ENCODE data around the gene KCNA1. TPM values are rescaled to one million over a fixed set of nuclear protein-coding genes. Genes with fewer than 3 reads are reported as not detected.

Gene KCNA1
- total RNA-seq, 1 donor from 2014 or later = 0.13 TPM

DNA sequence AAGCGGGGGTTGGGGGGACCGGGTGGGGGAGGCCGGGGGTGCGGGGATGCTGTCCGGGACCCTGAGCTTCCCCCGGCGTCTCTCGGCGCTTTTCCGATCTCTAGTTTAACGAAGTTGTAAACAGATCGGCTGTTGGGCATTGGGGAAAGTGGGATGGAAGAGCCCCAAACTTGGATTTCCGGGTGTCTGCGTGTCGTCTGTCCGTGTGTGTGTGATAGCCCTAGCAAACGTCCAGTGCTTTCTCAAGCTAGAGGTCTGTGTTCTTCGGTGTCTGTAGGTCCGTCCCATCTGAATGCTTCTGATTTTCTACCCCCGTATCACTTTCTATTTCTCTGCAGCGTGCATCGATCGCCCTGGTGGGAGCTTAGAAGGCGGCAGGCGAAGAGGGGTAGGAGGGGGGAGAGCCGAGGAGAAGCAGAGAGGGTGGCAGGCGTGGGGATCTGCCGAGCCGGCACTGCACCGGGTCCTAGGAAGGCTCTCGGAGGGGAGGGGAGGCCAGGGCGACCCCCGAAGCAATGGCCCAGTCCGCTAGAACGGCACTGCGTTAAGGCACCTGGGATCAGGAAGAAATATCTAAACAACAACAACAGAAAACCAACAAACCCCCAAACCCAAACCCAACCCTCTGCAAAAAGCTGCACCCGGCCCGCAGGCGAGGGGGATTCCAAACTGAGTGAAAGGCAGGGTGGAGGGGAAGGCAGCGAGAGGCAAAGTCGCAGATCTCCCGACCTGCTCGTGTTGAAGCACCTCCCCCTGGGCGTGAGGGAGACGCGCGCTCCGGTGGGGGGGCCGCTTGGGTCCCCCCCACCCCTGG lies 1.0 kb downstream of the KCNA1 start:
- DNase-seq (ENCODE audit: low read depth) = peak; percentile 5

DNA sequence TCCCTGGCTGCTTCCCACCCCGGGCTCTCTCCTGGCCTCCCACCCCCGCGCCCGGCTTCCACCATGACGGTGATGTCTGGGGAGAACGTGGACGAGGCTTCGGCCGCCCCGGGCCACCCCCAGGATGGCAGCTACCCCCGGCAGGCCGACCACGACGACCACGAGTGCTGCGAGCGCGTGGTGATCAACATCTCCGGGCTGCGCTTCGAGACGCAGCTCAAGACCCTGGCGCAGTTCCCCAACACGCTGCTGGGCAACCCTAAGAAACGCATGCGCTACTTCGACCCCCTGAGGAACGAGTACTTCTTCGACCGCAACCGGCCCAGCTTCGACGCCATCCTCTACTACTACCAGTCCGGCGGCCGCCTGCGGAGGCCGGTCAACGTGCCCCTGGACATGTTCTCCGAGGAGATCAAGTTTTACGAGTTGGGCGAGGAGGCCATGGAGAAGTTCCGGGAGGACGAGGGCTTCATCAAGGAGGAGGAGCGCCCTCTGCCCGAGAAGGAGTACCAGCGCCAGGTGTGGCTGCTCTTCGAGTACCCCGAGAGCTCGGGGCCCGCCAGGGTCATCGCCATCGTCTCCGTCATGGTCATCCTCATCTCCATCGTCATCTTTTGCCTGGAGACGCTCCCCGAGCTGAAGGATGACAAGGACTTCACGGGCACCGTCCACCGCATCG lies 1.8 kb downstream of the KCNA1 start:
- no peak for DNase-seq (ENCODE audit: low read depth)

DNA sequence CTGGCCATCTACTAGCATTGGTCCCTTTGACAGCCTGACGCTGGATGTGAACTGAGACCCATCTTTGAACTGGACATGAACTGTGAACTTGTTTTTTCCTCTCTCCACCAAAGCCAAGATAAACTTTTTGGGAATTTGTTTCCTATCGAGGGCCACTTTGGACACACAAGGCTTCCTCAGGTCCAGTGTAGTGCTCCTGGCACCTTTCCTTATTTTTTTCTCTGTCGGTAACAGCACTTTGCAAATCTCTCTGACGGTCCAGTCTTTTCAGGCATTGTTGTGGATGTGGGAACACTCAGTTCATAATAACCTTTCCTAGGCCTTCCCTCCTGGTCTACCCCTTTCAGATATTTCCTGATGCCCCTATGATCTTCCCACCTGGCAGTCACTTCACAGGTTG lies 5.0 kb downstream of the KCNA1 start:
- DNase-seq (ENCODE audit: low read depth) = no peak

DNA sequence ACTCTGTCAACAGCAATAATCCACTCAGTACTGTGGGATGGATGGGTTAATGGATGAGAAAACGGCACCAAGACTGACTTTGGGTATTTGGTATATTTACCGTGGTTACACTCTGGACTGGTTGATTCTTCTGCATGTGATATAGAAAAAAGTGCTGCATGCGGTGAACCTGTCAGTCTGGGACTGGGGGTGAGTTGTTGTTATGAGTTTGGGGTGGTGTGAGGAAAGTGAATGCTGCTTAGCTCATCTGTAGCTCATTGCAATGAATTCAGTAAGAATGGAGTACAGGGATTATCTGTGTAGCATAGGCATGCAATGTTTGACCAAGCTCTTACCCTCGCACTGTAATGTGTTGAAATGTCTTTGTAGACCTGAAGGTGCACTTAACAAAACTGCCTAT lies 6.0 kb downstream of the KCNA1 start:
- DNase-seq (ENCODE audit: low read depth) = no peak

DNA sequence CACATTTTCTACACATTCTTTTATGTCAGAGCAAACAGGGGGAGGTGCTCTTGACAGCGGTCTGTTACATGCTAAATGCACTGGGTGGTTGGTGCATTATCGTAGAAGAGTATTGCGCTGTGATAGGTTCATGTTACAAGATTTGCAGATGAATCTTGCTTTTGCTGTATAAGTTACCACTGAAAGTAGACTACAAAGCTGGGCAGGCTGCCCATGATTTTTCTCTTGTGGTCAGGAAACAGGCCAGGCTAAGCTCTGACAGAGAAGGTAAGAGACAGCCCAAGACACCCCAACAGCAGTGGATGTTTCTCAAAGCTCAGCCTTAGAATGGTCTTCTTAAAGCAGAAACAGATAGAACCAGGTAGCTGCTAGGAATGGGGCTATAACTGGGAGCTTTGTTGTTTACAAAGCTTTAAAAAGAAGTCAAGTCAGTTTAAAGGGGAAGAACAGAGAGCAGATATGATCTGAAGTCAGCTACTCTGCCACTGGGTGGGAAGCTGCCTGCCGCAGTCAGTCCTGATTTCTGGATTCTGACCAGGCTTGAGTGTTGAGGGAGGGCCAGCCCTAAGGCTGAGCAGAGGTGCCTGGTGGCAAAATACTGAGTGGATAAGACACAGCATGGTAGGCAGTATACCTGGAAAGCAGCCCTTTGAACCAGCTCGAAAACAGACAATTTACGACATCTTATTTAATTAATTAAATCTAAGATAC lies 9.4 kb downstream of the KCNA1 start:
- peak; percentile 58 for DNase-seq (ENCODE audit: low read depth)

DNA sequence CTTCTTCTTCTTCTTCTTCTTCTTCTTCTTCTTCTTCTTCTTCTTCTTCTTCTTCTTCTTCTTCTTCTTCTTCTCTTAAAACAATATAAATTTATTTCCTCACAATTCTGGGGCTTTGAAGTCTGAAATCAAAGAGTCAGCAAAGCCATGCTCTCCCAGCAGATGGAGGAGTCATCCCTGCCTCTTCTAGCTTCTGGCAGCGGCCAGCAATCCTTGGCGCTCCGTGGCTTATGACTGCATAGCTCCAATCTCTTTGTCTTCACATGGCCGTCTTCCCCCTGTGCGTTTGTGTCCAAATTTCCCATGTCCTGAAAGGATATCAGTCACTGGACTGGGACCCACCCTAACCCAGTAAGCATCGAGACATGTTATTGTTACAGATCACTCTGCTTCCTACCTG lies 22.9 kb downstream of the KCNA1 start:
- DNase-seq (ENCODE audit: low read depth) = no peak

DNA sequence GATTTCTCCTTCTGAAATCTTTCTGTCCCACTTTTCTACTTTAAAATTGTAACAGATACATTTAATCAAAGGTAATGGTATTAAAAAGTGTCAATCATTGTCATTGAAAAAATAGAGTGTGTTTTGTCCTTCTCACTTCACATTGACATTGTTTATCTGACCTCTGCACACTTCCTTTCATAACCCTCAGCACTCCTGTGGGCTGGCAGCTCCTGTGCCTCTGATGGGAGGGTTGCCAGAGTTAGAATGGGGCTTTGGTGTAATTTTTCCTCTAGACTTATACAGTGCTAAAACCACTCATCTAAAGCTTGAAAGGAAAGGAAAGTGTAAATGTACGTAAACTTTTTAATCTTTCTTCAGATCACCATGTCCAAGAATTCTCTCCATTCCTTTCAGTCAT lies 23.7 kb downstream of the KCNA1 start:
- no peak for DNase-seq (ENCODE audit: low read depth)

DNA sequence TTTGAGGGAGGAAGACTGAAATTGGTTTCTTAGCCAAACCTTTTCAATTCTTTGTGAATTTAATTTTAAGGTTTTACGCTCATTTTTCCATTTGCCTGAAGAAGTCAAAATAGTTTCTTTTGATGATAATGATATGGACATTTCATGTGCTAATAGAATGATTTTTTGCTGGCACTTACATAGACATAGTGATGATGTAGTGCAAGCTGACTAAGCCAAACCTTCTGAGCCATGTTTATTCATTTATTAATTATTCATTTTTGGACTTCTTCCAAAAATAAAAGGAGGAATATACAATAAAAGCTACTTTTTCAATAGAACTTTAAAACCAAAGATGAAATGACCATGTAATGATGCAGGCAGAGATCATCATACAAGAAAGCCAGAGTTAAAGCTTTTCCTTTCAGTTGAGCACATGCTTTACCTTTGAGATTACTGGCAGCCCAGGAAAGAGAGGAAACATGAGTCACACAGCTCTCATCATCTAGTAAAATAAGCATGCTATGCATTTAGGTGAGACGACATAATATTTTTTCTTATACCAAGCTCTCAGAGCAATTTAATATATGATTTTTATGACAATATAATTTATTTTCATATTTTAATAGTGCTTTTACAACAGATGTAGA lies 24.8 kb downstream of the KCNA1 start:
- no peak for DNase-seq (ENCODE audit: low read depth)

DNA sequence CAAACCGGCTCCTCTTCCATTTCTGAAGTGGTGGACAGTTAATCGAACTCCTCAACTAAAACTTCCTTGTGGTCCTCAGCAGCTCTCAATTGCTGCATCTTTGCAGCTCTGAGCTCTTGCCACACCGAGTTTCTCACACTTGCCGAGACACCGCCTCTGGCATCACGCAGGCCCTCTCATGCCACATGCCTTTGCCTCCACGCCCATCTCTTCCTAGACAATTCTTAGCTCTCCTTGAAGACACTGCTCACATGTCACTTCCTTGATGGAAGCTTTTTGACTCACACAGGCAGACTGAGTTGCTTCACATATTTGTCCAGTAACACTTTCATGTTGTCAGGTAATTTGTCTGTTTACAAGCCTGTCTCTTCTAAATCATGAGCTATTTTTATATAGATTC lies 29.2 kb downstream of the KCNA1 start:
- no peak for DNase-seq (ENCODE audit: low read depth)

GRCh38 chr12:4939418-4940023 lies 29.8 kb downstream of the KCNA1 start:
- DNase-seq (ENCODE audit: low read depth) = no peak

DNA sequence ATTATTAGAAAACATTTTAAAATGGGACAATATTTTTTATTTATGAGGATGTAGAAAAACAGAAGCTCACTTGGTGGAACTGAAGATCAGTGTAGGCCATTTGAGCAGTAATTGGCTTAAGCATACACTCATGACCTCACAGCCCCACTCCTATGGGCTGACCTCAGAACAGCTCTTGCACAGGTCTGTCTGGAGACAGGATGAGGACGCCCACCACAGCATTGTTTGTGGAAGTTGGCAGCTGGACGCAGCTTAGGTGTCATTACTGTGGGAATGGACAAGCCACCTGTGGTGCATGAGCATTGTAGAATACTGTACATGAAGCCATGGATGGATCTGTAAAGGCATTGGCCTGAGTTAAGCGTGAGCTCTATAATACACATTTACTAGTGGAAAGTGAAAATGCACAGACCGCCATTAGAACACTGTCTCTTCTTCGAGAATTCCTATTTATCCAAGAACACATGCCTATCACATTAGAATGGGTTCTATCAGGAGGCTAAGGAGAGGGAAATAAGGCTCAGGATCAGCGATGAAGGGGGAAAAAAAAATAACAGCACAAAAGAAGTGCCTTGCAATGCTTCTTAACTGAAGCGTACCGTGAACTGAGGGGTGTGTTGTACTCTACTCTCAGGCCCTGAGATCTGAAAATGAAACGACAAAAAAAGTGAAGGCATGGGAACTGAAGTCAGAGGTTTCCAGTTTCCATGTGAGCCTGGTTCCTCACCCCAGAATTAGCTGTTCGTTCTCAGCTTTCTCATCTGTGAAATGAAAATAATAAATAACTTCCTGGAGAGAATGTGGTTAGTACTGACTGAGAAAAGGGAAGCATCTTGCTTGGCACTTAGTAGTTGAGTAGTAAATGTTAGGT lies 33.6 kb downstream of the KCNA1 start:
- no peak for DNase-seq (ENCODE audit: low read depth)

DNA sequence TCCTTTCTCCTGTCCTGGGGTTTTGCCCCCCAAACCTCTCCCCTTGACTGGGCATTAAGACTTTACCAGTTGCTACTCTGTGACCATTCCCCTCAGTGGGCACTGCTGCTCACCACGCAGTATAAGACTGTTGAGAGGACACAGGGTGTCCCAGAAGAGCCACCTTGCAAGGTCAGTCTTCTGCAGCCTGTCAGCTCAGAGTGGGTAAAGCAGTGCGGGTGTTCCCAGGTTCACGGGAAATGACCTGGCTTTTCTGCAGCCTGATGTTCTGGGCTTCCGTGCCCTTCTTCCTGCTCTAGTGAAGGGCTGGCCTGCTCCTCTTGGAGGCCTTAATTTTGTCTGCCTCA lies 34.2 kb downstream of the KCNA1 start:
- no peak for DNase-seq (ENCODE audit: low read depth)

- no peak for DNase-seq (ENCODE audit: low read depth)
These were observed 37.5 kb downstream of the KCNA1 start for GRCh38 chr12:4947253-4947652.

DNA sequence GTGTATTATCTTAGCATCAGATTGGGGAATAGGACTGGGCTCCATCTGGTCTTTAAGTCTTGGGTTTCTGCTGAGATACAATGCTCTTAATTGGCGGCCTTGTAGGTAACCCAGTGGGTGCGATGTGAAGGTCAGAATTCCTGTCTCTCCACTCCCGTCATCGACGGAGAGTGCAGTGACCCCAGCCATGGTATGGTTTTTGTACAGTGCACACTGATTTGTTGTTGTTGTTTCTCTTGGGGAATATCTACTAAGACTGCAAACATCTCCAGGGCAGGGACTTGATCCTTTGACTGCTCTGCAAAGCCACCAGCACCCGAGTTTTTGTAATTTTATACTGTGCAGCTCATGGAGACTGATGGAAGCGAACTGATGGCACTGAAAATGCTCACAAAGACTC lies 41.4 kb downstream of the KCNA1 start:
- DNase-seq (ENCODE audit: low read depth) = no peak

GRCh38 chr12:4951601-4952000 lies 41.9 kb downstream of the KCNA1 start:
- no peak for DNase-seq (ENCODE audit: low read depth)

GRCh38 chr12:4954621-4955354 lies 45.1 kb downstream of the KCNA1 start:
- no peak for DNase-seq (ENCODE audit: low read depth)

DNA sequence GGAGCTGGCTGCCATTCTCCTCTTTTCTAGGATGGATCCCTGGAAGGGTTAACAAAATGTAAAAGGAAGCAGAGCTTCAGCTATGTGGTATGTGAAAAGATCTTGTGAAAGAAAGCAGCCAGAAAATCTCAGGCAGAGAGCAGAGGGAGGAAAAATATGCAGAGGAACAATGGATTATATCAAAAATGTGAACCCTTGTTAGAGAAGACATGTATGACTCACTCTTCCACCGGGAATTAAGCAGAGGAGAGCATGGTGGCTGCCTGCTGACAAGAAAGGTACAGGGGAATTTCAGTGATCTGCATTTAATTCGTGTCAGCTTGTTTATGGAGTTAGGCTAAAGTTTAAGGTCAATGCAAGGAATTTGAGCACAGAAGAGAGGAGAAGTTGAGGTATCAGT lies 46.3 kb downstream of the KCNA1 start:
- no peak for DNase-seq (ENCODE audit: low read depth)

GRCh38 chr12:4956968-4957367 lies 47.3 kb downstream of the KCNA1 start:
- no peak for DNase-seq (ENCODE audit: low read depth)

- DNase-seq (ENCODE audit: low read depth) = no peak
These were observed 48.1 kb downstream of the KCNA1 start for GRCh38 chr12:4957761-4958160.
